ENCODE results near the gene PTPRT.

The PTPRT gene

GRCh38 chr20:42097741-42098140 lies 1092.0 kb downstream of the PTPRT start:
- no peak overlapping the region for H2BK120ac ChIP-seq (ENCODE audit: low read depth, low read length)
- no peak overlapping the region for H3K23ac ChIP-seq (ENCODE audit: low read length)
- no peak overlapping the region for H4K8ac ChIP-seq (ENCODE audit: low read depth, low read length)
- no peaks in the 10 kb centered on the region for H3K79me2 ChIP-seq (ENCODE audit: control insufficient read depth, insufficient read depth, low read length)
- no peak overlapping the region for H3K4me2 ChIP-seq (ENCODE audit: low read length)
- no peaks in the 10 kb centered on the region for H3K27me3 ChIP-seq (ENCODE audit: insufficient read depth, low read length, poor library complexity)
- H3K56ac ChIP-seq (ENCODE audit: low read length), result no peak overlapping the region
- DNase-seq, result no peak
- H3K4me1 ChIP-seq (ENCODE audit: control insufficient read depth, low read depth, low read length), result no peaks in the 10 kb centered on the region
- no peak overlapping the region for H3K4me3 ChIP-seq (ENCODE audit: low read length)
- no peak overlapping the region for H2BK5ac ChIP-seq (ENCODE audit: low read length)
- no peak overlapping the region for H2BK15ac ChIP-seq (replicated peaks; ENCODE audit: low read depth)
- no peaks in the 10 kb centered on the region for H3K79me1 ChIP-seq (ENCODE audit: low read length)
- no CpG with 5 or more reads among the region's 5 CpGs for WGBS (ENCODE audit: extremely low coverage, insufficient coverage, low lambda C conversion rate)
- no peak overlapping the region for H4K5ac ChIP-seq (ENCODE audit: low read length)
- no peak overlapping the region for H2AK5ac ChIP-seq (ENCODE audit: low read length)
- no peak overlapping the region for H3K9ac ChIP-seq (ENCODE audit: low read length)
- H3K36me3 ChIP-seq (ENCODE audit: control insufficient read depth, insufficient read depth, low read length), result no peaks in the 10 kb centered on the region
- H3K27ac ChIP-seq (ENCODE audit: low read depth, low read length), result no peak overlapping the region
- H3K4ac ChIP-seq (ENCODE audit: low read depth, low read length), result no peak overlapping the region
- no peak overlapping the region for H3K18ac ChIP-seq (ENCODE audit: low read length)

GRCh38 chr20:42095221-42095620 lies 1094.5 kb downstream of the PTPRT start:
- Histone ChIP-seq H3K4me2 (ENCODE audit: low read length) (no peak overlapping the region), H2BK120ac (ENCODE audit: low read depth, low read length) (no peak overlapping the region), H3K56ac (ENCODE audit: low read length) (no peak overlapping the region), H2AK5ac (ENCODE audit: low read length) (no peak overlapping the region), H2BK15ac (replicated peaks; ENCODE audit: low read depth) (no peak overlapping the region), H3K9ac (ENCODE audit: low read length) (no peak overlapping the region), H3K27me3 (ENCODE audit: insufficient read depth, low read length, poor library complexity) (no peaks in the 10 kb centered on the region), H3K4me1 (ENCODE audit: control insufficient read depth, low read depth, low read length) (no peaks in the 10 kb centered on the region), H3K36me3 (ENCODE audit: control insufficient read depth, insufficient read depth, low read length) (no peaks in the 10 kb centered on the region), H4K8ac (ENCODE audit: low read depth, low read length) (no peak overlapping the region), H3K79me1 (ENCODE audit: low read length) (no peaks in the 10 kb centered on the region), H3K27ac (ENCODE audit: low read depth, low read length) (no peak overlapping the region), H4K5ac (ENCODE audit: low read length) (no peak overlapping the region), H2BK5ac (ENCODE audit: low read length) (no peak overlapping the region), H3K4me3 (ENCODE audit: low read length) (no peak overlapping the region), H3K79me2 (ENCODE audit: control insufficient read depth, insufficient read depth, low read length) (no peaks in the 10 kb centered on the region), H3K23ac (ENCODE audit: low read length) (no peak overlapping the region), H3K4ac (ENCODE audit: low read depth, low read length) (no peak overlapping the region), H3K18ac (ENCODE audit: low read length) (no peak overlapping the region)
- no peak for DNase-seq
- no CpG with 5 or more reads among the region's 2 CpGs for whole genome bisulfite sequencing (ENCODE audit: extremely low coverage, insufficient coverage, low lambda C conversion rate)

DNA sequence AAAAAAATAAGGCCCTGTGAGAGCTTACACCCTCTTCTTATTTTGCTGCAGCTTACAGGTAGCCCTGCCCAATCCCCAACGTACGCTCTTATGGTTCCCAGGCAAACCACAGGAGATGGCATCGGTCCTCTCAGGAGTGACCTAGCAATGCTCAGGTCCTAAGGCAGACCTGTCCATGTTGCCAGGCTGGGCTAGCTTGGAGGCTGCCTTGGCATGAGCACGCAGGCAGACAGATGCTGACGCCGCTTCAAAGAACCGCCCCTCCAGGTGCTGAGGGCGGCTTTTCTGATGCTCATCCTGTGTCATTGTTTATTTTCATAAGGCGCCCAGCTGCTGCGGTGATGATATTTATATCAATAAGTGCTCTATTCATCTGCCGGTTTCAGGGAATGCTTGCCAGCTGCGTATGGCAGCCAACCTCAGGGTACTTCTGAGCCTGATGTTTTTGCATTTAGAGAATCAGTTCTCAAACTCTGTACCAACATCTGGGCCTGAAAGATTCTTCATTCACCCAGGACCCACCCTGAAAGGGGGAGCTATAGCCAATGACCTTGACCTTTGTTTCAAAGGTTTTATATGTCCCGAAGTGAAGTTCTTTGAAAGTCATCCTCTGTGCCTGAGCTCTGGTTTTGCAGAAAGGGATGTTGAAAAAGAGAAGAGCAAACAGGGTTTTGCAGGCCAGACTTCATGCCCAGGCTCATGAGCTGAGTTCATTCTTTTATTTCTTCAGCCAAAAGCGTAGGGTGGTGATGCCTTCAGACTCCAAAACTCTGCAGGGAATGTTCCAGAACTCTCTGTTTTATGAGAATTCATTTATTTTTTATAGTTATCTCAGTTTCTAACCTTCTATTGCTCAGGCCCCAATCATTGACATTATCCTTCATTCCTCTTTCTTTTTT lies 1095.9 kb downstream of the PTPRT start:
- Histone ChIP-seq H2AK5ac (ENCODE audit: low read length) (no peak overlapping the region), H2BK15ac (replicated peaks; ENCODE audit: low read depth) (no peak overlapping the region), H3K56ac (ENCODE audit: low read length) (no peak overlapping the region), H4K5ac (ENCODE audit: low read length) (no peak overlapping the region), H3K79me2 (ENCODE audit: control insufficient read depth, insufficient read depth, low read length) (no peaks in the 10 kb centered on the region), H3K4me3 (ENCODE audit: low read length) (no peak overlapping the region), H3K23ac (ENCODE audit: low read length) (no peak overlapping the region), H3K36me3 (ENCODE audit: control insufficient read depth, insufficient read depth, low read length) (no peaks in the 10 kb centered on the region), H4K8ac (ENCODE audit: low read depth, low read length) (no peak overlapping the region), H3K79me1 (ENCODE audit: low read length) (no peaks in the 10 kb centered on the region), H3K4me1 (ENCODE audit: control insufficient read depth, low read depth, low read length) (no peaks in the 10 kb centered on the region), H2BK120ac (ENCODE audit: low read depth, low read length) (no peak overlapping the region), H3K9ac (ENCODE audit: low read length) (no peak overlapping the region), H3K27me3 (ENCODE audit: insufficient read depth, low read length, poor library complexity) (no peaks in the 10 kb centered on the region), H3K4me2 (ENCODE audit: low read length) (no peak overlapping the region), H3K4ac (ENCODE audit: low read depth, low read length) (no peak overlapping the region), H2BK5ac (ENCODE audit: low read length) (no peak overlapping the region), H3K18ac (ENCODE audit: low read length) (no peak overlapping the region), H3K27ac (ENCODE audit: low read depth, low read length) (no peak overlapping the region)
- DNase-seq, result no peak
- WGBS (ENCODE audit: extremely low coverage, insufficient coverage, low lambda C conversion rate), result no CpG with 5 or more reads among the region's 14 CpGs

DNA sequence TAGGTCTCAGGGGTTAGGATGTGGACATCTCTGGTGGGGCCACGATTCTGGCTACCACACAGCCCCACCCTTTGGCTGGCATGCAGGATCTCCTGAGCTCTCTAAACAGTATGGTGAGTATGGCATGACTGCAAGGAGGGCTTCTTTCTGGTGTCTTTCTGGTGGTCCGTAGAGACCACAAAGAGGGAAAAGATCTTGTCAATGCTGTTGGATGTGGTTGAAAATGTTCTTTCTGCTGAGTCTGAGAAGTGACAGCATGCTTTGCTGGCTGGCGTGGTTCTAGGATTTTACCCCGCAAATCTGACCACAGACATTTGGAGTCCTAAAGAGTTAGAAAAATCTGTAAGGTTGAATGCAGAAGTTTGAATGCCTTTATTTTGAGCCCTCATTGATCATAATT lies 1096.7 kb downstream of the PTPRT start:
- no peak overlapping the region for H4K5ac ChIP-seq (ENCODE audit: low read length)
- DNase-seq, result no peak
- H3K4me3 ChIP-seq (ENCODE audit: low read length), result no peak overlapping the region
- H3K79me1 ChIP-seq (ENCODE audit: low read length), result no peaks in the 10 kb centered on the region
- H3K27me3 ChIP-seq (ENCODE audit: insufficient read depth, low read length, poor library complexity), result no peaks in the 10 kb centered on the region
- no CpG with 5 or more reads among the region's 4 CpGs for WGBS (ENCODE audit: extremely low coverage, insufficient coverage, low lambda C conversion rate)
- no peak overlapping the region for H2BK15ac ChIP-seq (replicated peaks; ENCODE audit: low read depth)
- H2BK120ac ChIP-seq (ENCODE audit: low read depth, low read length), result no peak overlapping the region
- no peaks in the 10 kb centered on the region for H3K4me1 ChIP-seq (ENCODE audit: control insufficient read depth, low read depth, low read length)
- H3K18ac ChIP-seq (ENCODE audit: low read length), result no peak overlapping the region
- no peaks in the 10 kb centered on the region for H3K79me2 ChIP-seq (ENCODE audit: control insufficient read depth, insufficient read depth, low read length)
- H3K56ac ChIP-seq (ENCODE audit: low read length), result no peak overlapping the region
- no peak overlapping the region for H2AK5ac ChIP-seq (ENCODE audit: low read length)
- H2BK5ac ChIP-seq (ENCODE audit: low read length), result no peak overlapping the region
- H3K23ac ChIP-seq (ENCODE audit: low read length), result no peak overlapping the region
- no peak overlapping the region for H4K8ac ChIP-seq (ENCODE audit: low read depth, low read length)
- no peak overlapping the region for H3K27ac ChIP-seq (ENCODE audit: low read depth, low read length)
- H3K4me2 ChIP-seq (ENCODE audit: low read length), result no peak overlapping the region
- H3K9ac ChIP-seq (ENCODE audit: low read length), result no peak overlapping the region
- no peak overlapping the region for H3K4ac ChIP-seq (ENCODE audit: low read depth, low read length)
- H3K36me3 ChIP-seq (ENCODE audit: control insufficient read depth, insufficient read depth, low read length), result no peaks in the 10 kb centered on the region

GRCh38 chr20:42085366-42085765 lies 1104.3 kb downstream of the PTPRT start:
- no peak overlapping the region for H3K27ac ChIP-seq (ENCODE audit: low read depth, low read length)
- H3K4me1 ChIP-seq (ENCODE audit: control insufficient read depth, low read depth, low read length), result no peaks in the 10 kb centered on the region
- no peak overlapping the region for H3K4ac ChIP-seq (ENCODE audit: low read depth, low read length)
- H3K36me3 ChIP-seq (ENCODE audit: control insufficient read depth, insufficient read depth, low read length), result no peaks in the 10 kb centered on the region
- no peak overlapping the region for H3K9ac ChIP-seq (ENCODE audit: low read length)
- no peak overlapping the region for H3K4me2 ChIP-seq (ENCODE audit: low read length)
- H3K56ac ChIP-seq (ENCODE audit: low read length), result no peak overlapping the region
- no peaks in the 10 kb centered on the region for H3K79me2 ChIP-seq (ENCODE audit: control insufficient read depth, insufficient read depth, low read length)
- H2AK5ac ChIP-seq (ENCODE audit: low read length), result no peak overlapping the region
- WGBS (ENCODE audit: extremely low coverage, insufficient coverage, low lambda C conversion rate), result no CpG with 5 or more reads among the region's 10 CpGs
- no peak overlapping the region for H2BK120ac ChIP-seq (ENCODE audit: low read depth, low read length)
- no peak overlapping the region for H3K4me3 ChIP-seq (ENCODE audit: low read length)
- no peak overlapping the region for H2BK15ac ChIP-seq (replicated peaks; ENCODE audit: low read depth)
- no peaks in the 10 kb centered on the region for H3K27me3 ChIP-seq (ENCODE audit: insufficient read depth, low read length, poor library complexity)
- DNase-seq, result no peak
- H2BK5ac ChIP-seq (ENCODE audit: low read length), result no peak overlapping the region
- H4K5ac ChIP-seq (ENCODE audit: low read length), result no peak overlapping the region
- H3K18ac ChIP-seq (ENCODE audit: low read length), result no peak overlapping the region
- no peak overlapping the region for H3K23ac ChIP-seq (ENCODE audit: low read length)
- H3K79me1 ChIP-seq (ENCODE audit: low read length), result no peaks in the 10 kb centered on the region
- no peak overlapping the region for H4K8ac ChIP-seq (ENCODE audit: low read depth, low read length)

DNA sequence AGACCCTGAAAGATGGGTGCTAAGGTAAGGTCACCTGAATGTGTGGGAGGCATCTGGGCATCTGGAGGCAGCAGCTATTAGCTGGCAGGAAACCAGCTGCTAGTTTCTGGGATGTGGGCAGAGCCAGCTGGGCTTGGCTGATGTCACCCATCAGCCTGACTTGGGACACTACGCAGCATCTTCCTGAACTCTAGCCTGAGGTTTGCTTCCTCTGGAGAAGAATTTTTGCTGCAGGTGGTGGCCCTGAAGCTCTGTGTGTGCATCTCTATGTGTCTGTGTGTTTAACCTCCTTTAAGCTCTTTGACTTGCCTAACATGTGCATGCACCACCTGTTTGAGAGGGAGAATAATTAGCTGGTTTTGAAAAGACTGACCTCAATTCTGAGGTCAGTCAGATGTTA lies 1106.4 kb downstream of the PTPRT start:
- no CpG with 5 or more reads among the region's 1 CpG for WGBS (ENCODE audit: extremely low coverage, insufficient coverage, low lambda C conversion rate)
- no peak overlapping the region for H2AK5ac ChIP-seq (ENCODE audit: low read length)
- no peaks in the 10 kb centered on the region for H3K79me2 ChIP-seq (ENCODE audit: control insufficient read depth, insufficient read depth, low read length)
- no peak overlapping the region for H3K23ac ChIP-seq (ENCODE audit: low read length)
- H3K79me1 ChIP-seq (ENCODE audit: low read length), result no peaks in the 10 kb centered on the region
- DNase-seq, result no peak
- H3K4me1 ChIP-seq (ENCODE audit: control insufficient read depth, low read depth, low read length), result no peaks in the 10 kb centered on the region
- no peak overlapping the region for H3K27ac ChIP-seq (ENCODE audit: low read depth, low read length)
- H2BK5ac ChIP-seq (ENCODE audit: low read length), result no peak overlapping the region
- H3K4ac ChIP-seq (ENCODE audit: low read depth, low read length), result no peak overlapping the region
- H3K18ac ChIP-seq (ENCODE audit: low read length), result no peak overlapping the region
- no peak overlapping the region for H3K9ac ChIP-seq (ENCODE audit: low read length)
- H2BK15ac ChIP-seq (replicated peaks; ENCODE audit: low read depth), result no peak overlapping the region
- no peak overlapping the region for H3K56ac ChIP-seq (ENCODE audit: low read length)
- no peak overlapping the region for H4K5ac ChIP-seq (ENCODE audit: low read length)
- H3K36me3 ChIP-seq (ENCODE audit: control insufficient read depth, insufficient read depth, low read length), result no peaks in the 10 kb centered on the region
- no peak overlapping the region for H3K4me3 ChIP-seq (ENCODE audit: low read length)
- no peak overlapping the region for H2BK120ac ChIP-seq (ENCODE audit: low read depth, low read length)
- no peaks in the 10 kb centered on the region for H3K27me3 ChIP-seq (ENCODE audit: insufficient read depth, low read length, poor library complexity)
- no peak overlapping the region for H3K4me2 ChIP-seq (ENCODE audit: low read length)
- no peak overlapping the region for H4K8ac ChIP-seq (ENCODE audit: low read depth, low read length)

Measured in mesendoderm (in vitro differentiated cells).